ENCODE data around the gene CENPN. TPM values are rescaled to one million over a fixed set of nuclear protein-coding genes. Genes with fewer than 3 reads are reported as not detected.
A peak's percentile ranks its signal among the peaks of the same experiment; 100 is the strongest.

The CENPN gene
- total and polyA plus RNA-seq, 2 of the 13 experiments (the other 11 are each of a cell fraction or from before 2014, with no cell fraction given), result 29.7 to 129 TPM

GRCh38 chr16:81004646-81005353, 2.2 kb upstream of the CENPN start (continued):
- no peak for TF ChIP-seq ZBTB39 (CRISPR knock-in tag; IDR thresholded peaks at IDR 0.05)
- 0 out of 2 replicates have a peak, but pooled peaks have one; percentile 11 for TF ChIP-seq PPARG (CRISPR knock-in tag; conservative IDR thresholded peaks at IDR 0.05)
- peak; percentile 51; the same call in 1 of the 2 replicates for TF ChIP-seq THRA (CRISPR knock-in tag; IDR thresholded peaks at IDR 0.05; ENCODE audit: borderline replicate concordance)
- TF ChIP-seq SMC3 (IDR thresholded peaks at IDR 0.05; ENCODE audit: low read length), result peak; percentile 22; the same call in 1 of the 2 replicates
- peak; percentile 20; the same call in 1 of the 2 replicates for TF ChIP-seq STAG1 (CRISPR knock-in tag; IDR thresholded peaks at IDR 0.05)

GRCh38 chr16:81005610-81006161, 1.3 kb upstream of the CENPN start:
- no TSS peak for BruUV-seq (replicated peaks)
- peaks cover 17% of the 10 kb centered on the region for H4K20me1 ChIP-seq (ENCODE audit: insufficient read depth, low read length)
- ChIA-PET CTCF (ENCODE audit: low intra/inter-chr PET ratio, low total read pairs) (interaction anchor here (5.1 kb wide), 1 partner anchor 30 kb away, joined by 26 read pairs; the partner anchor contains the start of gene ATMIN), POLR2A (interaction anchor here (0.7 to 1.5 kb wide), 2 partner anchors 8 to 13 kb away, joined by 3 to 5 read pairs; no protein-coding TSS in a partner anchor)
- peak overlapping the region; percentile 100 for H3K4me2 ChIP-seq (ENCODE audit: low read depth, low read length)
- no peaks in the 10 kb centered on the region for H3K36me3 ChIP-seq (replicated peaks in 1 of 2; ENCODE audit: control insufficient read depth in 1 of 2, insufficient read depth in 2 of 2, low read length in 2 of 2)
- WGBS (ENCODE audit: low lambda C conversion rate), result under 1% methylated on average over 18 of the region's 18 CpGs
- peaks cover 80% of the 10 kb centered on the region for H3K79me2 ChIP-seq (ENCODE audit: insufficient read depth, low read length)
- no peak overlapping the region for H2AFZ ChIP-seq (ENCODE audit: low read length)
- no peaks in the 10 kb centered on the region; a peak in 1 of 5 replicates for H3K27me3 ChIP-seq (ENCODE audit: control insufficient read depth in 1 of 2, insufficient read depth in 2 of 2, low read length in 2 of 2)
- ATAC-seq (no peak), DNase-seq (ENCODE audit: low spot score) (no peak), FAIRE-seq (no peak)
- in situ Hi-C loops (cut with HindIII; ENCODE audit: extremely low pct_ligation_motif_present, low pct_unique_long_range_greater_than_20kb), result no loop called here
- peak overlapping the region; percentile 90 to 99 (median 90) for H3K4me3 ChIP-seq (replicated peaks in 1 of 3; ENCODE audit: insufficient read depth in 1 of 3, low read depth in 2 of 3, low read length in 3 of 3)
- peak overlapping the region; percentile 99 for H3K9ac ChIP-seq (ENCODE audit: insufficient read depth, low read depth, low read length)
- intact Hi-C loops (cut with micrococcal nuclease; ENCODE audit: unreplicated experiment), result loop anchor here (2.0 to 5.0 kb wide), 2 partner anchors 31 to 92 kb away; partner anchors contain the start of gene GCSH
- H3K9me3 ChIP-seq (ENCODE audit: low read length), result no peaks in the 10 kb centered on the region
- H3K27ac ChIP-seq (ENCODE audit: extremely low read length, insufficient read depth, low read length), result peak overlapping the region; percentile 99
- peaks cover 48% of the 10 kb centered on the region for H3K4me1 ChIP-seq (ENCODE audit: insufficient read depth, low read length)
- TF ChIP-seq GRHL1 (CRISPR knock-in tag; conservative IDR thresholded peaks at IDR 0.05), result no peak
- no peak for TF ChIP-seq ZNF646 (CRISPR knock-in tag; IDR thresholded peaks at IDR 0.05)

Measured in HepG2 (cell line).